OCI-LY1 (cell line): ENCODE data around the gene PCED1B.

Experiments used
- H2AFZ ChIP-seq: fragments of 200-600 bp; sonication (generic), shearing (Covaris generic); 2 replicates; pipeline ENCODE4 v1.6.0; 2014; ENCODE audit warnings: antibody characterized with exemption, mild to moderate bottlenecking, low read length
- H3F3A ChIP-seq: fragments of 200-600 bp; sonication (generic), shearing (Covaris generic); 2 replicates; pipeline ENCODE4 v1.6.0; 2014; ENCODE audit warnings: mild to moderate bottlenecking, antibody characterized with exemption, low read length, moderate library complexity; ENCODE audit not compliant: insufficient read depth
- H3K27ac ChIP-seq: fragments of 200-600 bp; sonication (generic); 2 replicates; pipeline ENCODE4 v1.5.1; 2014; ENCODE audit warnings: low read length, mixed run types, mild to moderate bottlenecking, low read depth; ENCODE audit not compliant: poor library complexity, severe bottlenecking
- H3K27me3 ChIP-seq: fragments of 200-600 bp; sonication (generic); 2 replicates; pipeline ENCODE4 v1.6.0; 2014; ENCODE audit warnings: antibody characterized with exemption, mild to moderate bottlenecking, low read length, moderate library complexity; ENCODE audit not compliant: insufficient read depth
- H3K36me3 ChIP-seq: fragments of 200-600 bp; sonication (generic); 2 replicates; pipeline ENCODE4 v1.6.1; 2014; ENCODE audit warnings: mild to moderate bottlenecking, antibody characterized with exemption, low read length, moderate library complexity, mixed read lengths; ENCODE audit not compliant: insufficient read depth
- H3K4me1 ChIP-seq: fragments of 200-600 bp; sonication (generic); 2 replicates; pipeline ENCODE4 v1.5.1; 2014; ENCODE audit warnings: mild to moderate bottlenecking, low read length, moderate library complexity; ENCODE audit not compliant: insufficient read depth, severe bottlenecking
- H3K4me2 ChIP-seq: fragments of 200-600 bp; sonication (generic), shearing (Covaris generic); 2 replicates; pipeline ENCODE4 v1.6.1; 2014; ENCODE audit warnings: low read length
- H3K4me3 ChIP-seq: fragments of 200-600 bp; sonication (generic); 2 replicates; pipeline ENCODE4 v1.5.1; 2014; ENCODE audit warnings: low read length, low read depth, mild to moderate bottlenecking, mixed read lengths; ENCODE audit not compliant: poor library complexity, severe bottlenecking
- H3K79me2 ChIP-seq: fragments of 200-600 bp; shearing (Covaris generic); 2 replicates; pipeline ENCODE4 v1.6.1; 2016; ENCODE audit warnings: mixed run types, low read length, mixed read lengths; ENCODE audit not compliant: insufficient read depth
- H3K9ac ChIP-seq: fragments of 200-600 bp; sonication (generic), shearing (Covaris generic); 2 replicates; pipeline ENCODE4 v1.6.1; 2014; ENCODE audit warnings: mild to moderate bottlenecking, low read length, mixed read lengths
- H3K9me2 ChIP-seq: fragments of 200-600 bp; sonication (generic), shearing (Covaris generic); 2 replicates; pipeline ENCODE4 v1.6.1; 2014; ENCODE audit warnings: low read depth, mild to moderate bottlenecking, low read length, mixed read lengths
- H3K9me3 ChIP-seq: fragments of 200-600 bp; shearing (Covaris generic); 2 replicates; pipeline ENCODE4 v1.6.1; 2014; ENCODE audit warnings: low read length, mixed read lengths
- H4K20me1 ChIP-seq: fragments of 200-600 bp; sonication (generic), shearing (Covaris generic); 2 replicates; pipeline ENCODE4 v1.6.0; 2016; ENCODE audit warnings: mild to moderate bottlenecking, low read length; ENCODE audit not compliant: insufficient read depth
- EZH2 ChIP-seq: fragments of 200-600 bp; sonication (generic), shearing (Covaris generic); IDR thresholded peaks from 2 replicates; pipeline ENCODE4 v1.8.0; 2017; ENCODE audit warnings: borderline replicate concordance, mixed run types, mild to moderate bottlenecking, antibody characterized with exemption, low read length, moderate library complexity, mixed read lengths
- TF ChIP-seq, protein P1 (sequence below): fragments of 200-600 bp; sonication (generic), shearing (Covaris generic); IDR thresholded peaks from 2 replicates; pipeline ENCODE4 v1.5.1; 2017; ENCODE audit warnings: mild to moderate bottlenecking, antibody characterized with exemption, low read length, moderate library complexity, mixed read lengths

The PCED1B gene

GRCh38 chr12:47067176-47067575 lies 12.2 kb upstream of the PCED1B start:
- Histone ChIP-seq H3K4me3 (no peak overlapping the region), H3K27me3 (no peaks in the 10 kb centered on the region), H3K9me3 (no peaks in the 10 kb centered on the region), H3K79me2 (no peaks in the 10 kb centered on the region), H3K27ac (no peak overlapping the region), H3K9me2 (no peaks in the 10 kb centered on the region), H4K20me1 (no peaks in the 10 kb centered on the region), H3F3A (no peaks in the 10 kb centered on the region), H2AFZ (no peak overlapping the region), H3K9ac (no peak overlapping the region), H3K4me1 (no peaks in the 10 kb centered on the region), H3K36me3 (no peaks in the 10 kb centered on the region), H3K4me2 (no peak overlapping the region)
- TF ChIP-seq EZH2, result no peak
- TF ChIP-seq, protein P1, sequence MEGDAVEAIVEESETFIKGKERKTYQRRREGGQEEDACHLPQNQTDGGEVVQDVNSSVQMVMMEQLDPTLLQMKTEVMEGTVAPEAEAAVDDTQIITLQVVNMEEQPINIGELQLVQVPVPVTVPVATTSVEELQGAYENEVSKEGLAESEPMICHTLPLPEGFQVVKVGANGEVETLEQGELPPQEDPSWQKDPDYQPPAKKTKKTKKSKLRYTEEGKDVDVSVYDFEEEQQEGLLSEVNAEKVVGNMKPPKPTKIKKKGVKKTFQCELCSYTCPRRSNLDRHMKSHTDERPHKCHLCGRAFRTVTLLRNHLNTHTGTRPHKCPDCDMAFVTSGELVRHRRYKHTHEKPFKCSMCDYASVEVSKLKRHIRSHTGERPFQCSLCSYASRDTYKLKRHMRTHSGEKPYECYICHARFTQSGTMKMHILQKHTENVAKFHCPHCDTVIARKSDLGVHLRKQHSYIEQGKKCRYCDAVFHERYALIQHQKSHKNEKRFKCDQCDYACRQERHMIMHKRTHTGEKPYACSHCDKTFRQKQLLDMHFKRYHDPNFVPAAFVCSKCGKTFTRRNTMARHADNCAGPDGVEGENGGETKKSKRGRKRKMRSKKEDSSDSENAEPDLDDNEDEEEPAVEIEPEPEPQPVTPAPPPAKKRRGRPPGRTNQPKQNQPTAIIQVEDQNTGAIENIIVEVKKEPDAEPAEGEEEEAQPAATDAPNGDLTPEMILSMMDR, result no peak

DNA sequence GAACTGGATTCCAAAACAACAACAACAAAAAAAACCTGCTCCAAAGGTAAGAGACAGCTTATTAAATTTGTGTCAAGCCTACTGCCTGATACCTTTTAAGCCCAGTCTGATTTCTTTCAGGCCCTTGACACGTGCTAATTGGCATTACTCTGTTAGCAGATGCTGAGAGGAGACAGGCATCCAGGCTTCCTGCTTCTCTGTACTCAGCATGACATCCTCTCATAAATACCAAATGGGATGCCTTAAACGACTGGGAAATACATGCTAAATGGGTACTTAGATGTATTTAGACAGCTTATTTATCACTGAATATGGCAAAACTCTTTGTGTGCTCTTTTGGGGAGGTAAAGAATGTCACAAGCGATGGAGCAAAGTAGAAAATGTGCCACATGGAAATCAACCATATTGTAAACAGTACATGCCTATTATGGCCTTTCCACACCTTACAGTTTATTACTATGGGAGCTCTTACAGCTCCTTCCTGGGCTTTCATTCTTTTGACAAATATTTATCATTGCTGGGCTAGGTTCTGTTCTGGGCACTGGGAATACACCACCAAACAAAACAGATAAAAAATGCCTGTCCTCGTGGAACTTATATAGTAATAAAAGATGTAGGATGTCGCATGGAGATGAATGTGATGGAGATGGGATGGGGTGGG lies 11.5 kb upstream of the PCED1B start:
- Histone ChIP-seq H3K27me3 (no peaks in the 10 kb centered on the region), H2AFZ (no peak overlapping the region), H3K9ac (no peak overlapping the region), H3K9me3 (no peaks in the 10 kb centered on the region), H3K4me1 (no peaks in the 10 kb centered on the region), H3K79me2 (no peaks in the 10 kb centered on the region), H3K4me2 (no peak overlapping the region), H3K9me2 (no peaks in the 10 kb centered on the region), H3K36me3 (no peaks in the 10 kb centered on the region), H4K20me1 (no peaks in the 10 kb centered on the region), H3F3A (no peaks in the 10 kb centered on the region), H3K27ac (no peak overlapping the region), H3K4me3 (no peak overlapping the region)
- no peak for TF ChIP-seq EZH2
- TF ChIP-seq, protein P1, result no peak

- no peaks in the 10 kb centered on the region for H3K36me3 ChIP-seq
- H4K20me1 ChIP-seq, result no peaks in the 10 kb centered on the region
- H3K4me2 ChIP-seq, result no peak overlapping the region
- H2AFZ ChIP-seq, result no peak overlapping the region
- H3K79me2 ChIP-seq, result no peaks in the 10 kb centered on the region
- no peaks in the 10 kb centered on the region for H3K4me1 ChIP-seq
- H3F3A ChIP-seq, result no peaks in the 10 kb centered on the region
- H3K4me3 ChIP-seq, result no peak overlapping the region
- H3K9me3 ChIP-seq, result no peaks in the 10 kb centered on the region
- no peaks in the 10 kb centered on the region for H3K27me3 ChIP-seq
- H3K27ac ChIP-seq, result no peak overlapping the region
- H3K9me2 ChIP-seq, result no peaks in the 10 kb centered on the region
- TF ChIP-seq, protein P1, result no peak
- TF ChIP-seq EZH2, result no peak
- H3K9ac ChIP-seq, result no peak overlapping the region
These were observed 10.9 kb upstream of the PCED1B start for GRCh38 chr12:47068539-47068938.
